AG10803 (cell line): Measurements from ENCODE around the gene KLF11.
A peak's percentile ranks its signal among the peaks of the same experiment; 100 is the strongest.

Experiments used
- DNase-seq: peaks from one replicate; pipeline ENCODE4 v3.0.0; 2010; ENCODE audit warnings: low read depth
- H3K4me3 ChIP-seq: 2 replicates; pipeline ENCODE4 v1.5.1; 2011; ENCODE audit warnings: mild to moderate bottlenecking, low read length, control low read depth
- CTCF ChIP-seq: conservative IDR thresholded peaks from 2 replicates; pipeline ENCODE4 v1.5.1; 2011; ENCODE audit warnings: mild to moderate bottlenecking, low read length, control low read depth, inconsistent platforms

The KLF11 gene

GRCh38 chr2:10022445-10022844 lies 20.9 kb upstream of the KLF11 start:
- no peak overlapping the region for H3K4me3 ChIP-seq
- TF ChIP-seq CTCF: no peak
- no peak for DNase-seq

DNA sequence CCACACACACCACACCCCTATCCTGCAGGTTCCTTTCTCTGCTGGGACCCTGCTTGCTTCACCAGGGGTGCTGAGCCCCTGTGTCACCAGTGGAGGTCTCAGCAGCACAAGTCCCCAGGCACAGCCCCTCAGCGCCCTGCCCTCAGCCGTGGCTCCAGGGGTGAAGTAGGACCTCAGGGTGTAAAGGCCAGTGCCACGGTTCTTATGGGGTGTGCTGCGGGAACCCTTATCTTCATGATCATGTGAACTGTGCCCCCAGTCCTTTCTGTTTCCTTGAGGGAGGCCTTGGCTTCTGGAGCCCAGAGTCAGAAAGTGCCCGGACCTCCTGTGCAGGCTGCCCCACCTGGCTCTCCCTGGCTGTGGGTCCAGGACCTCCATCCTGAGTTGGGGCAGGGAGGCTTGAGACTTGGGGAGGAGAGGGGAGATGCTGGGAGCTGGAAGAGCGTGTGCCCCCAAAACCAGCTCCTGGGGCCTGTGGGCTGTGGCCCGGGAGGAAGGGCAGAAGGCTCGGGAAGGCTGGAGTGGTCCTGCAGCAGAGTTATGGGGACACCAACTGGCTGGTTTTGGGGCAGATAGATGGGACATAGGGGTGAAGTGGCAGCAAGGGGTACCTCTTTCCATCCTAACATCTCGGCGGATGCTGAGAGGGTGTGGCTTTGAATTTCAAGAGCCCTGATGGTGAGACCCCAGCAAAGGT lies 20.2 kb upstream of the KLF11 start:
- H3K4me3 ChIP-seq: no peak overlapping the region
- peak; percentile 16; the same call in 1 of the 2 replicates for TF ChIP-seq CTCF
- DNase-seq: no peak

- no peak for TF ChIP-seq CTCF
- no peak for DNase-seq
- no peak overlapping the region for H3K4me3 ChIP-seq
Observed at GRCh38 chr2:10026940-10027569, 16.3 kb upstream of the KLF11 start.

- DNase-seq: no peak
- TF ChIP-seq CTCF: no peak
- H3K4me3 ChIP-seq: no peak overlapping the region
Observed at GRCh38 chr2:10027660-10028330, 15.6 kb upstream of the KLF11 start.

DNA sequence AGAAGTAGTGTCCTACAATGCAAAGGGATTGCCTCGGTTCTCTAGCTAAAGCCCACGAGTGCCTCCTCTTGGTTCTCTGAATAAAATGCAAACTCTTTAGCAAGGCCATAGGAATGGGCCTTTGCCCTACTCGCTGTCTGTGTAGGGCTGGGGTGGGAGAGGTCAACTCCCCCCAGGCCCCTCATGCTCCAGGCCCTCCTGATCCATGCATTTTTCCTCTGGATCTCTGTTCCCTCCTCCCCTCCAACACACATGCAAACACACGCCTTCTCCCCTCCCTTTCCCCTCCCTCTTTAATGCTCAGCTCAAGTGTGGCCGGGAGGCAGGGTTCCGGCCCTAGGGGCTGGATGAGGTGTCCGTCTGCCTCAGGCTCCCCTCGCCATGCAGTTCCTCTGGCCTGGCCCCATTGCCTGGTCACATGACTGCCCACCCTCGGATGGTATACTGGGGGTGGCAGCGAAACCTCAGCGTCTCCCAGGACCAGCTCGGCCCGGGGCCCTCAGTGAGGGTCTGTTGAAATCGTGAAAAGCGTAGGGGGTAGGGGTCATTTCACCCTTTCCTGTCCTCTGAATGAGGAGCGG lies 14.9 kb upstream of the KLF11 start:
- no peak overlapping the region for H3K4me3 ChIP-seq
- DNase-seq: no peak
- TF ChIP-seq CTCF: no peak

GRCh38 chr2:10028988-10029874 lies 14.1 kb upstream of the KLF11 start:
- no peak for DNase-seq
- no peak overlapping the region for H3K4me3 ChIP-seq
- no peak for TF ChIP-seq CTCF
